ENCODE results near the gene HBG1. TPM values are rescaled to one million over a fixed set of nuclear protein-coding genes. Genes with fewer than 3 reads are reported as not detected.
"Not testable (repeated sequence)": the region's sequence is repeated elsewhere in the genome, so short reads cannot be mapped to it uniquely, and the experiment has no call there.

HBG1 gene
- total and polyA plus RNA-seq, 5 donors: not detected

- DNase-seq; H3K27me3 ChIP-seq (ENCODE audit: control insufficient read depth, insufficient read depth); H3K4me3 ChIP-seq (ENCODE audit: low read length); H3K9me3 ChIP-seq (ENCODE audit: control insufficient read depth, low read length); H3K4me1 ChIP-seq (ENCODE audit: control insufficient read depth, insufficient read depth, low read length); H3K27ac ChIP-seq (ENCODE audit: low read length); intact Hi-C loops (cut with DNase I): not testable (repeated sequence)
- peak in 1 of 2 donors; percentile 13 for ATAC-seq
- 53% methylated on average over 4 of the region's 9 CpGs for WGBS
These were observed 5.2 kb upstream of the HBG1 start, which contains the start of gene HBG2 for GRCh38 chr11:5254646-5255413. Gene HBG2 (minus strand): TSS chr11:5254781. CDS start chr11:5254728, 53 bp downstream.

DNA sequence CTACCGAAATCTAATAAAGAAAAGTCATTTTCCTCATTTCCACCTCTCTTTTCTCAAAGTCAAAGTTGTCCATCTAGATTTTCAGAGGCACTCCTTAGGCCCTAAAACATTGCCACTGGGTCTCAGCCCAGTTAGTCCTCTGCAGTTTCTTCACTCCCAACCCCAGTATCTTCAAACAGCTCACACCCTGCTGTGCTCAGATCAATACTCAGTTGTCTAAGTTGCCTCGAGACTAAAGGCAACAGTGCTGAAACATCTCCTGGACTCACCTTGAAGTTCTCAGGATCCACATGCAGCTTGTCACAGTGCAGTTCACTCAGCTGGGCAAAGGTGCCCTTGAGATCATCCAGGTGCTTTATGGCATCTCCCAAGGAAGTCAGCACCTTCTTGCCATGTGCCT is 4.4 kb upstream of the HBG1 start:
- H3K27ac ChIP-seq (ENCODE audit: low read length); H3K4me1 ChIP-seq (ENCODE audit: control insufficient read depth, insufficient read depth, low read length); H3K4me3 ChIP-seq (ENCODE audit: low read length); H3K9me3 ChIP-seq (ENCODE audit: control insufficient read depth, low read length); H3K27me3 ChIP-seq (ENCODE audit: control insufficient read depth, insufficient read depth); ATAC-seq; DNase-seq; intact Hi-C loops (cut with DNase I): not testable (repeated sequence)
- 73% methylated on average over 2 of the region's 2 CpGs for WGBS

- DNase-seq; H3K9me3 ChIP-seq (ENCODE audit: control insufficient read depth, low read length); H3K4me3 ChIP-seq (ENCODE audit: low read length); H3K27ac ChIP-seq (ENCODE audit: low read length); H3K4me1 ChIP-seq (ENCODE audit: control insufficient read depth, insufficient read depth, low read length); intact Hi-C loops (cut with DNase I); H3K27me3 ChIP-seq (ENCODE audit: control insufficient read depth, insufficient read depth); ATAC-seq: not testable (repeated sequence)
- WGBS: 87% methylated on average over 5 of the region's 5 CpGs
These were observed 3.8 kb upstream of the HBG1 start for GRCh38 chr11:5253440-5253839.

DNA sequence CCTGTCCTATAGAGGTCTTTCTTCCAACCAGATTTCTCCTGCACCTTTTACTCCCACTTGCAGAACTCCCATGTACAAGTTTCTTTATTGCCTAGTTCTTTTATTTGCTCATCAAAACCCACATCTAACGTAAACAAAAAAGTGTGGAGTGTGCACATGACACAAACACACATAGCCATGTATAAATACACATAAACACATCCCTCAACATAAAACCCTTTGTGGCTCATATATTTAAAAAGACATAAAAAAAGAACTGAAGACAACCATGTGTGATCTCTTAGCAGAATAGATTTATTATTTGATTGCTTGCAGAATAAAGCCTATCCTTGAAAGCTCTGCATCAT is 3.2 kb upstream of the HBG1 start:
- intact Hi-C loops (cut with DNase I): no loop called here
- DNase-seq (no peak), ATAC-seq (no peak)
- no peaks in the 10 kb centered on the region for H3K9me3 ChIP-seq (ENCODE audit: control insufficient read depth, low read length)
- no peak overlapping the region for H3K27ac ChIP-seq (ENCODE audit: low read length)
- 76% methylated on average over 1 of the region's 1 CpG for WGBS
- no peaks in the 10 kb centered on the region for H3K27me3 ChIP-seq (ENCODE audit: control insufficient read depth, insufficient read depth)
- no peak overlapping the region for H3K4me3 ChIP-seq (ENCODE audit: low read length)
- no peaks in the 10 kb centered on the region for H3K4me1 ChIP-seq (ENCODE audit: control insufficient read depth, insufficient read depth, low read length)

GRCh38 chr11:5252192-5252918 is 2.7 kb upstream of the HBG1 start:
- 76% methylated on average over 9 of the region's 9 CpGs for WGBS
- Histone ChIP-seq H3K4me1 (ENCODE audit: control insufficient read depth, insufficient read depth, low read length) (no peaks in the 10 kb centered on the region), H3K27me3 (ENCODE audit: control insufficient read depth, insufficient read depth) (no peaks in the 10 kb centered on the region), H3K27ac (ENCODE audit: low read length) (no peak overlapping the region), H3K9me3 (ENCODE audit: control insufficient read depth, low read length) (no peaks in the 10 kb centered on the region), H3K4me3 (ENCODE audit: low read length) (no peak overlapping the region)
- DNase-seq (no peak), ATAC-seq (no peak)
- intact Hi-C loops (cut with DNase I): no loop called here

DNA sequence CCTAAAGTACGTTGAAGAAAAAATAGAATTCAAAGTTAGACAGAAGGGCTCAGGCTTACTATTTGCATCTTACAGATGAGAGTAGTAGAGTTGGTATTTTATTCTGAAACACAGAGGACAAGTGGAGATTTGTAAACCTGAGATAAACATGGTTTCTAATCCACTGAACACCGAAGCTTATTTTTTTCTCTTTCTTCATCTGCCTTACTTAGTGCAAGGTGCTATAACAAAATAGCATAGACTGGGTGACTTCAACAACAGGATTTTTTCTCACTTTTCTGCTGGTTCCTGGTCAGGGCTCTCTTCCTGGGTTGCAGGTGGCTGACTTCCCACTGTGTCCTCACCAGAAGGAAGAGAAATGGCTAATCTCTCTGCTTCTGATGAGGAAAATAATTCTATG is 2.1 kb upstream of the HBG1 start:
- H3K9me3 ChIP-seq (ENCODE audit: control insufficient read depth, low read length): no peaks in the 10 kb centered on the region

DNA sequence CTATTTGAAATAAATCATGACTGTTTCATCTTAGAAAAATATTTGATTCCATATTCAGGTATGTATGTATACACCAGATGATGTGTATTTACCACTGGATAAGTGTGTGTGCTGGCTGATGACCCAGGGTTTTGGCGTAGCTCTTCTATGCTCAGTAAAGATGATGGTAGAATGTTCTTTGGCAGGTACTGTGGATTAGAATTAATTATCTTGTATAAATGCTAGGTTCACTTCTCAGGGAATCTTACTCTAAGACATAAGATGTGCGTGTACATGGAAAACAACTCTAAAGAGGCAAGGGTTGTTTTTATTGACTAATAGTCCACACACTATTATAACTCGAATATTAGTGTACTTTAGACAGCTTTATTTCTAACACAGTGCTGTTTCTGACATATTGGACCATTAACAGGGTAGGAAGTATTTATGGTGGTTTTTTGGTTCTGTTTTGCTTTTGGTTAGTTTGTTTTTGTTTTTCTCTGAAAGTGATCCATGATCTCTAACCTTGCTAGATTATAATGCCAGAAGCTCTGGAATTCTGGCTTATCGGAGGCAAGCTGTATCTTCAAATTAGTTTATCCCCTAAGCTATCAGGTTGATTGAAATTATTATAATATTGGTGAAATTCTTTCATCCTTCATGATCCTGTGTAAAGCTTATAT is 1.0 kb upstream of the HBG1 start:
- no peak for DNase-seq
- no peak for ATAC-seq
- intact Hi-C loops (cut with DNase I): no loop called here
- no peak overlapping the region for H3K4me3 ChIP-seq (ENCODE audit: low read length)
- H3K27ac ChIP-seq (ENCODE audit: low read length): no peak overlapping the region
- no peaks in the 10 kb centered on the region for H3K27me3 ChIP-seq (ENCODE audit: control insufficient read depth, insufficient read depth)
- H3K9me3 ChIP-seq (ENCODE audit: control insufficient read depth, low read length): no peaks in the 10 kb centered on the region
- WGBS: 84% methylated on average over 4 of the region's 4 CpGs
- no peaks in the 10 kb centered on the region for H3K4me1 ChIP-seq (ENCODE audit: control insufficient read depth, insufficient read depth, low read length)

More for the DNA sequence above, 2.1 kb upstream of the HBG1 start:
- H3K4me3 ChIP-seq (ENCODE audit: low read length): no peak overlapping the region
- H3K27ac ChIP-seq (ENCODE audit: low read length): no peak overlapping the region
- 68% methylated on average over 2 of the region's 2 CpGs for WGBS
- no peak for DNase-seq
- intact Hi-C loops (cut with DNase I): no loop called here
- no peaks in the 10 kb centered on the region for H3K4me1 ChIP-seq (ENCODE audit: control insufficient read depth, insufficient read depth, low read length)
- H3K27me3 ChIP-seq (ENCODE audit: control insufficient read depth, insufficient read depth): no peaks in the 10 kb centered on the region
- no peak for ATAC-seq

DNA sequence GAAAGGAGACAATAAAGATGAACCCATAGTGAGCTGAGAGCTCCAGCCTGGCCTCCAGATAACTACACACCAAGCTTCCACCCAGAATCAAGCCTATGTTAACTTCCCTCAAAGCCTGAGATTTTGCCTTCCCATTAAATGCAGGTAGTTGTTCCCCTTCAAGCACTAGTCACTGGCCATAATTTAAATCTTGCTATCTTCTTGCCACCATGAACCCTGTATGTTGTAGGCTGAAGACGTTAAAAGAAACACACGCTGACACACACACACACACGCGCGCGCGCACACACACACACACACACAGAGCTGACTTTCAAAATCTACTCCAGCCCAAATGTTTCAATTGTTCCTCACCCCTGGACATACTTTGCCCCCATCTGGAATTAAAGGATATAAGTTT is 1.2 kb downstream of the HBG1 start:
- H3K4me3 ChIP-seq (ENCODE audit: low read length); H3K4me1 ChIP-seq (ENCODE audit: control insufficient read depth, insufficient read depth, low read length); H3K9me3 ChIP-seq (ENCODE audit: control insufficient read depth, low read length); H3K27ac ChIP-seq (ENCODE audit: low read length); DNase-seq; intact Hi-C loops (cut with DNase I); H3K27me3 ChIP-seq (ENCODE audit: control insufficient read depth, insufficient read depth); ATAC-seq: not testable (repeated sequence)
- 24% methylated on average over 7 of the region's 7 CpGs for WGBS

- Histone ChIP-seq H3K27me3 (ENCODE audit: control insufficient read depth, insufficient read depth) (no peaks in the 10 kb centered on the region), H3K4me3 (ENCODE audit: low read length) (no peak overlapping the region), H3K4me1 (ENCODE audit: control insufficient read depth, insufficient read depth, low read length) (no peaks in the 10 kb centered on the region), H3K27ac (ENCODE audit: low read length) (no peak overlapping the region), H3K9me3 (ENCODE audit: control insufficient read depth, low read length) (no peaks in the 10 kb centered on the region)
- WGBS: 76% methylated on average over 3 of the region's 3 CpGs
- no peak for DNase-seq
- ATAC-seq: no peak
- intact Hi-C loops (cut with DNase I): no loop called here
These were observed 2.0 kb downstream of the HBG1 start for GRCh38 chr11:5247472-5248192.

DNA sequence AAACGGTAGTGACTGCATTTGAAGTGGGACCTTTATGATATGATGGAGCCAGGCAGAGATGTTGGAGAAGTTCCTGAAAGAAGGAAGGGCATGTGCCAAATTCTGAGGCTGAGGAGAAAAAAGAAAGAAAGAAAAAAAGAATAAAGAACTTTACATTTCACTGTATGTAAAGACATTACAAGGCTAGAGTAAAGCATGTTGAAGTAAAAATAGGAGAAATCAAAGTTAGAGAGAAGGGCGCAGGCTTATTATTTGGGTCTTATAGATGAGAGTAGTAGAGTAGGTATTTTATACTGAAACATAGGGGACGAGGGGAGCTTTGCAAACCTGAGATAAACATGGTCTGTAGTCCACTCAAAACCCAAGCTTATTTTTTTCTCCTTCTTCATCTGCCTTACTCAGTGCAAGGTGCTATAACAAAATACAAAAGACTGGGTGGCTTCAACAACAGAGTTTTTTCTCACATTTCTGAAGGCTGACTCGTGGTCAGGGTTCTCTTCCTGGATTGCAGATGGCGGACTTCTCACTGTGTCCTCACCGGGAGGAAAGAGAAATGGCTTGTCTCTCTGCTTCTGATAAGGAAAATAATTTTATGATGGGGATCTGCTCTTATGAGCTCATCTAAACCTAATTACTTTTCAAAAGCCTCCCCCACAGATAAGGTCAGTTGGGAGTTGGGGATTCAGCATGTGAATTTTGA is 2.7 kb downstream of the HBG1 start:
- DNase-seq (no peak), ATAC-seq (no peak)
- 67% methylated on average over 6 of the region's 6 CpGs for WGBS
- no peaks in the 10 kb centered on the region for H3K4me1 ChIP-seq (ENCODE audit: control insufficient read depth, insufficient read depth, low read length)
- intact Hi-C loops (cut with DNase I): no loop called here
- no peaks in the 10 kb centered on the region for H3K9me3 ChIP-seq (ENCODE audit: control insufficient read depth, low read length)
- no peak overlapping the region for H3K27ac ChIP-seq (ENCODE audit: low read length)
- no peak overlapping the region for H3K4me3 ChIP-seq (ENCODE audit: low read length)
- H3K27me3 ChIP-seq (ENCODE audit: control insufficient read depth, insufficient read depth): no peaks in the 10 kb centered on the region

Data from right cardiac atrium (tissue), 5 donors.